ENCODE results near the gene ALMS1.
"Not testable (repeated sequence)": the region's sequence is repeated elsewhere in the genome, so short reads cannot be mapped to it uniquely, and the experiment has no call there.

ALMS1 gene

DNA sequence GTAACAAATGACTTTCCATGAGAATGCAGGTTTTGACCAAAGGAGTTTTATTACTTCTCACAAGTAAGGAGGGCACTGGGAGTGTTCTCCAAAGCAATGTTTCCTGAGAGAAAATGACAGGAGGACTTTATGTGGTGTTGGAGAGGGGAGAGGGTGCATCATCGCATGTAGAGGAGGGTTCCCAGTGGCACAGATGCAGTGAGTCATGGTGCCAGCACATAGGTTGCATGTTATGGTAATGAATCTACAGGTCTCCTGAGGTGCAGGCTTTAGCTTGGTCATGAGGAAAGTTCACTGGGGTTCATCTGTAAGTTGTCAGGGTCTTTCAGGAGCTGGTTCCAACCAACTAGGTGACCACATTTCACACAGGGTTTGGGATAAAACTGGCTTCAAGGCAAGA is 226.2 kb downstream of the ALMS1 start:
- no peak overlapping the region for H3K4me3 ChIP-seq (ENCODE audit: low read depth, low read length)
- no CpG with 5 or more reads among the region's 1 CpG for WGBS (ENCODE audit: extremely low coverage, insufficient coverage, insufficient read length)
- no peak overlapping the region for H2AFZ ChIP-seq (ENCODE audit: insufficient read depth, low read length, poor library complexity)
- H3K9me3 ChIP-seq (ENCODE audit: insufficient read depth, low read depth, low read length): no peaks in the 10 kb centered on the region
- no peaks in the 10 kb centered on the region for H3K79me1 ChIP-seq (ENCODE audit: low read length)
- no peak overlapping the region for H4K91ac ChIP-seq (ENCODE audit: low read depth, low read length)
- no peak overlapping the region for H4K12ac ChIP-seq (ENCODE audit: low read depth, low read length)
- peak overlapping the region; percentile 70 for H3K23ac ChIP-seq (ENCODE audit: low read length)
- H3K14ac ChIP-seq (ENCODE audit: low read length): no peak overlapping the region
- H3K4me2 ChIP-seq (ENCODE audit: low read length): no peak overlapping the region
- no peak overlapping the region for H3K18ac ChIP-seq (ENCODE audit: low read length)
- H4K8ac ChIP-seq (ENCODE audit: low read depth, low read length): no peak overlapping the region
- DNase-seq: peak; percentile 26 to 43
- no peaks in the 10 kb centered on the region for H3K36me3 ChIP-seq (ENCODE audit: control insufficient read depth in 1 of 2, insufficient read depth in 2 of 2, low read length in 2 of 2)
- H3K9ac ChIP-seq (ENCODE audit: low read length): no peak overlapping the region
- no peak overlapping the region for H2BK12ac ChIP-seq (ENCODE audit: low read length)
- no peaks in the 10 kb centered on the region for H3K79me2 ChIP-seq (ENCODE audit: control insufficient read depth, insufficient read depth, low read length, poor library complexity)
- H3K4ac ChIP-seq (ENCODE audit: low read depth, low read length): no peak overlapping the region
- H2BK120ac ChIP-seq (ENCODE audit: insufficient read depth, low read length, poor library complexity): no peak overlapping the region
- no peaks in the 10 kb centered on the region for H3K4me1 ChIP-seq (ENCODE audit: control insufficient read depth in 1 of 2, insufficient read depth in 2 of 2, low read length in 2 of 2)
- H3K27me3 ChIP-seq (ENCODE audit: insufficient read depth, low read length): no peaks in the 10 kb centered on the region
- H2BK5ac ChIP-seq (ENCODE audit: low read depth, low read length, poor library complexity): no peak overlapping the region
- no peak overlapping the region for H2AK5ac ChIP-seq (ENCODE audit: low read length)
- H3K27ac ChIP-seq (ENCODE audit: low read depth, low read length): no peak overlapping the region

DNA sequence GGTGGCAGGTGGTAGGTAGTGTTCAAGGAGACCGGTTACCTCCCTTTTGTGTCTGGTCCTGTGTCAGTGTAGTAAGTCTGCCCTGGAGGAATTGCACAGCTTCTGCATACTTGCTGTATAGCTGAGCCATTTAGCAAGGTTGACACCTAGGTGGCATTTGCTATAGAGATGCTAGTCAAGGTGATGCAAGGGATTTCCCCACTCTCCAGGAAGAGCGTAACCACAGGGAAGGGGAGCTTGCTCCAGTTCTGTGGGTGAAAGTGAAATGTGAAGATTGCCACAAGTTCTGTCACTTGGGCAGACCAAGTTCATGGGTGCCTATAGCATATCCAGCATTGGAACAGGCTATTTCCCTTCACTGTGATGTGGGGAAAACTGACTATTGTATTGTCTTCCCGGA is 228.5 kb downstream of the ALMS1 start:
- Histone ChIP-seq H3K79me2 (ENCODE audit: control insufficient read depth, insufficient read depth, low read length, poor library complexity) (no peaks in the 10 kb centered on the region), H2BK120ac (ENCODE audit: insufficient read depth, low read length, poor library complexity) (no peak overlapping the region), H3K14ac (ENCODE audit: low read length) (no peak overlapping the region), H3K4me1 (ENCODE audit: control insufficient read depth in 1 of 2, insufficient read depth in 2 of 2, low read length in 2 of 2) (no peaks in the 10 kb centered on the region), H3K4me2 (ENCODE audit: low read length) (no peak overlapping the region), H4K12ac (ENCODE audit: low read depth, low read length) (no peak overlapping the region), H3K36me3 (ENCODE audit: control insufficient read depth in 1 of 2, insufficient read depth in 2 of 2, low read length in 2 of 2) (no peaks in the 10 kb centered on the region), H3K4ac (ENCODE audit: low read depth, low read length) (no peak overlapping the region), H3K79me1 (ENCODE audit: low read length) (no peaks in the 10 kb centered on the region), H3K27me3 (ENCODE audit: insufficient read depth, low read length) (no peaks in the 10 kb centered on the region), H3K23ac (ENCODE audit: low read length) (no peak overlapping the region), H2BK12ac (ENCODE audit: low read length) (no peak overlapping the region), H4K91ac (ENCODE audit: low read depth, low read length) (no peak overlapping the region), H3K18ac (ENCODE audit: low read length) (no peak overlapping the region), H4K8ac (ENCODE audit: low read depth, low read length) (no peak overlapping the region), H3K9ac (ENCODE audit: low read length) (no peak overlapping the region), H3K9me3 (ENCODE audit: insufficient read depth, low read depth, low read length) (no peaks in the 10 kb centered on the region), H3K27ac (ENCODE audit: low read depth, low read length) (no peak overlapping the region), H2AK5ac (ENCODE audit: low read length) (no peak overlapping the region), H2BK5ac (ENCODE audit: low read depth, low read length, poor library complexity) (no peak overlapping the region), H2AFZ (ENCODE audit: insufficient read depth, low read length, poor library complexity) (no peak overlapping the region), H3K4me3 (ENCODE audit: low read depth, low read length) (no peak overlapping the region)
- no peak for DNase-seq
- no CpG with 5 or more reads among the region's 3 CpGs for WGBS (ENCODE audit: extremely low coverage, insufficient coverage, insufficient read length)

DNA sequence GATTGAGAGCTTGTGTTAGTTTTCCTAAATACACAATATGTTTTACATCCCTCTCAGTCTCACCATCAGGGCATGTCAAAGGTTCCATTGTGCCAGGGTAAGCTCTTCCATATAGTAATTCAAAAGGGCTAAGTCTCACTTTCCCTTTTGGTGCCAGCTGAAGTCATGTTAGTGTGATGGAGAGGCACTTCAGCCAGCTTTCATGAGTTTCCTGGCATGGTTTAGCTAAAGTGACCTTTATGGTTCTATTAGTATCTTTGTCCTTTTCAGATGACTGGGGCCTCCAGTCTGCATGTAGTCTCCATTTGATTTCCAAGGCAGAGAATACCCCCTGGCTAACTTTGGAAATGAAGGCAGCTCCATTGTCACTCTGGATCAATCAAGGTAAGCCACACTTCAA is 229.4 kb downstream of the ALMS1 start:
- Histone ChIP-seq H2BK12ac (ENCODE audit: low read length) (no peak overlapping the region), H3K4me2 (ENCODE audit: low read length) (no peak overlapping the region), H4K12ac (ENCODE audit: low read depth, low read length) (no peak overlapping the region), H3K36me3 (ENCODE audit: control insufficient read depth in 1 of 2, insufficient read depth in 2 of 2, low read length in 2 of 2) (no peaks in the 10 kb centered on the region), H3K79me1 (ENCODE audit: low read length) (no peaks in the 10 kb centered on the region), H4K8ac (ENCODE audit: low read depth, low read length) (no peak overlapping the region), H2AFZ (ENCODE audit: insufficient read depth, low read length, poor library complexity) (no peak overlapping the region), H2BK120ac (ENCODE audit: insufficient read depth, low read length, poor library complexity) (no peak overlapping the region), H2BK5ac (ENCODE audit: low read depth, low read length, poor library complexity) (no peak overlapping the region), H3K14ac (ENCODE audit: low read length) (no peak overlapping the region), H3K9ac (ENCODE audit: low read length) (no peak overlapping the region), H3K79me2 (ENCODE audit: control insufficient read depth, insufficient read depth, low read length, poor library complexity) (no peaks in the 10 kb centered on the region), H3K27ac (ENCODE audit: low read depth, low read length) (no peak overlapping the region), H3K23ac (ENCODE audit: low read length) (no peak overlapping the region), H4K91ac (ENCODE audit: low read depth, low read length) (no peak overlapping the region), H2AK5ac (ENCODE audit: low read length) (no peak overlapping the region), H3K4me3 (ENCODE audit: low read depth, low read length) (no peak overlapping the region), H3K4ac (ENCODE audit: low read depth, low read length) (no peak overlapping the region), H3K27me3 (ENCODE audit: insufficient read depth, low read length) (no peaks in the 10 kb centered on the region), H3K4me1 (ENCODE audit: control insufficient read depth in 1 of 2, insufficient read depth in 2 of 2, low read length in 2 of 2) (no peaks in the 10 kb centered on the region), H3K18ac (ENCODE audit: low read length) (no peak overlapping the region), H3K9me3 (ENCODE audit: insufficient read depth, low read depth, low read length) (no peaks in the 10 kb centered on the region)
- no peak for DNase-seq

DNA sequence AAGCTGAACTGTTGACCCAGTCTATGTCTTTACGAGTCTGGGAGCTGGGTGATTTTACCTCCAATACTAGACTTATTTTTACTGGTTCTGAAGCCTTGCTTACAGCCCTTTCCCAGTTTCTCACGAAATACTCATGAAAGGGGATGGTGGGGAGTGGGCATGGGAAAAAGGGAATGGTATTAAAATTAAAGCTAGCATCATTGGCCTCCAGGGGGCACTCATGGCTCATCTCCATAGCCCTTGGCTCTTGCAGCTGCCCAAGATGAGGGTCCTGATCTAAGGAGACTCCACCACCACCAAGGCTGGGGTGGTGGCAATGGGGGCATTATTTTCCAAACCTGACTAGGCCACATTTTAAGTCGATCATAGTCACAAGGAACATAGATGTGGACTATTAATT is 234.3 kb downstream of the ALMS1 start:
- not testable (repeated sequence) for H3K14ac ChIP-seq (ENCODE audit: low read length); H2AFZ ChIP-seq (ENCODE audit: insufficient read depth, low read length, poor library complexity); H3K4me1 ChIP-seq (ENCODE audit: control insufficient read depth in 1 of 2, insufficient read depth in 2 of 2, low read length in 2 of 2); H3K4me3 ChIP-seq (ENCODE audit: low read depth, low read length); H3K4me2 ChIP-seq (ENCODE audit: low read length); H4K91ac ChIP-seq (ENCODE audit: low read depth, low read length); H2AK5ac ChIP-seq (ENCODE audit: low read length); H3K27ac ChIP-seq (ENCODE audit: low read depth, low read length); H4K12ac ChIP-seq (ENCODE audit: low read depth, low read length); H3K4ac ChIP-seq (ENCODE audit: low read depth, low read length); H3K79me1 ChIP-seq (ENCODE audit: low read length); H3K79me2 ChIP-seq (ENCODE audit: control insufficient read depth, insufficient read depth, low read length, poor library complexity); H3K9me3 ChIP-seq (ENCODE audit: insufficient read depth, low read depth, low read length); H3K36me3 ChIP-seq (ENCODE audit: control insufficient read depth in 1 of 2, insufficient read depth in 2 of 2, low read length in 2 of 2); H4K8ac ChIP-seq (ENCODE audit: low read depth, low read length); H3K27me3 ChIP-seq (ENCODE audit: insufficient read depth, low read length); DNase-seq; H3K18ac ChIP-seq (ENCODE audit: low read length); H2BK12ac ChIP-seq (ENCODE audit: low read length); H2BK5ac ChIP-seq (ENCODE audit: low read depth, low read length, poor library complexity); H2BK120ac ChIP-seq (ENCODE audit: insufficient read depth, low read length, poor library complexity); H3K23ac ChIP-seq (ENCODE audit: low read length); H3K9ac ChIP-seq (ENCODE audit: low read length)
- WGBS (ENCODE audit: extremely low coverage, insufficient coverage, insufficient read length): no CpG with 5 or more reads among the region's 3 CpGs

DNA sequence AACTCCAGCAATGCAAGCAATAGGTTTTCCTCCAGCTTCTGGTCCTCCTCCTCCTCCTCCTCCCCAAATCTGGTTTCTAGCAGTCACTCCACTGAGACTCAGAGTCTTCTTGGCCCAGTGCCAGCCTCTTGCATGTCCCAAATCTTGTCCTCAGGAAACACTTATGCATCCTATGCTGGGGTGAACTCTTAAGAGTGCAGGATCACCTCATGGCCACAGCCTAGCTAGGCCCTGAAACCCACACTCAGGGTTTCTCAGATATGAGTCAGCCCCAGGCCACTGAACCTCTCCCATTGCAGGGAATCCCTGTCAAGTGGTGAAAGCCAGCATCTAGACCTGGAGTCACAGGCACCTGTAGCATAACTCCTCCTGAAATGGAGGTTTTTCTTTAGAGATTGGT is 238.4 kb downstream of the ALMS1 start:
- H3K4me1 ChIP-seq (ENCODE audit: control insufficient read depth in 1 of 2, insufficient read depth in 2 of 2, low read length in 2 of 2); H2AK5ac ChIP-seq (ENCODE audit: low read length); DNase-seq; H3K27ac ChIP-seq (ENCODE audit: low read depth, low read length); H3K4me2 ChIP-seq (ENCODE audit: low read length); H4K91ac ChIP-seq (ENCODE audit: low read depth, low read length); H3K18ac ChIP-seq (ENCODE audit: low read length); H2BK12ac ChIP-seq (ENCODE audit: low read length); H3K27me3 ChIP-seq (ENCODE audit: insufficient read depth, low read length); H2BK120ac ChIP-seq (ENCODE audit: insufficient read depth, low read length, poor library complexity); H2BK5ac ChIP-seq (ENCODE audit: low read depth, low read length, poor library complexity); H3K4ac ChIP-seq (ENCODE audit: low read depth, low read length); H3K79me2 ChIP-seq (ENCODE audit: control insufficient read depth, insufficient read depth, low read length, poor library complexity); H4K12ac ChIP-seq (ENCODE audit: low read depth, low read length); H3K14ac ChIP-seq (ENCODE audit: low read length); H3K23ac ChIP-seq (ENCODE audit: low read length); H3K36me3 ChIP-seq (ENCODE audit: control insufficient read depth in 1 of 2, insufficient read depth in 2 of 2, low read length in 2 of 2); H3K4me3 ChIP-seq (ENCODE audit: low read depth, low read length); H4K8ac ChIP-seq (ENCODE audit: low read depth, low read length); H3K9ac ChIP-seq (ENCODE audit: low read length); H2AFZ ChIP-seq (ENCODE audit: insufficient read depth, low read length, poor library complexity); H3K79me1 ChIP-seq (ENCODE audit: low read length); H3K9me3 ChIP-seq (ENCODE audit: insufficient read depth, low read depth, low read length): not testable (repeated sequence)

Data from trophoblast cell (in vitro differentiated cells and primary cell).